BLaER1 (cell line): ENCODE measurements around the gene GSX2.
"Not testable (repeated sequence)": the region's sequence is repeated elsewhere in the genome, so short reads cannot be mapped to it uniquely, and the experiment has no call there.

Source experiments
- H3K27ac ChIP-seq: shearing (Covaris generic); formaldehyde crosslinking; 2 replicates; pipeline ENCODE4 v1.8.1; 2022
- H3K27me3 ChIP-seq: shearing (Covaris generic); formaldehyde crosslinking; 2 replicates; pipeline ENCODE4 v1.8.1; 2022
- H3K36me3 ChIP-seq: shearing (Covaris generic); formaldehyde crosslinking; 2 replicates; pipeline ENCODE4 v1.8.1; 2022
- H3K4me1 ChIP-seq: shearing (Covaris generic); formaldehyde crosslinking; 2 replicates; pipeline ENCODE4 v1.8.1; 2022
- H3K4me2 ChIP-seq: shearing (Covaris generic); formaldehyde crosslinking; 2 replicates; pipeline ENCODE4 v1.8.1; 2022
- H3K4me3 ChIP-seq: shearing (Covaris generic); formaldehyde crosslinking; 2 replicates; pipeline ENCODE4 v1.8.1; 2022
- H3K9ac ChIP-seq: shearing (Covaris generic); formaldehyde crosslinking; 2 replicates; pipeline ENCODE4 v1.8.1; 2022
- H3K9me3 ChIP-seq: shearing (Covaris generic); formaldehyde crosslinking; 2 replicates; pipeline ENCODE4 v1.8.1; 2022
- H4K20me1 ChIP-seq: shearing (Covaris generic); formaldehyde crosslinking; 2 replicates; pipeline ENCODE4 v1.8.1; 2022
- Cebpa-rat ChIP-seq: shearing (Covaris generic); IDR thresholded peaks from 2 replicates; pipeline ENCODE4 v1.8.1; 2022

Gene GSX2

GRCh38 chr4:54118850-54119589, 19.1 kb downstream of the GSX2 start:
- H3K4me2 ChIP-seq, result no peak overlapping the region
- TF ChIP-seq Cebpa-rat, result no peak
- H3K4me3 ChIP-seq, result no peak overlapping the region
- no peak overlapping the region for H3K27ac ChIP-seq
- H3K36me3 ChIP-seq, result no peaks in the 10 kb centered on the region
- H3K27me3 ChIP-seq, result no peaks in the 10 kb centered on the region
- H4K20me1 ChIP-seq, result no peaks in the 10 kb centered on the region
- no peaks in the 10 kb centered on the region for H3K4me1 ChIP-seq
- no peaks in the 10 kb centered on the region for H3K9me3 ChIP-seq
- no peak overlapping the region for H3K9ac ChIP-seq

- Histone ChIP-seq H3K27me3 (no peaks in the 10 kb centered on the region), H3K27ac (no peak overlapping the region), H4K20me1 (no peaks in the 10 kb centered on the region), H3K4me1 (no peaks in the 10 kb centered on the region), H3K9me3 (no peaks in the 10 kb centered on the region), H3K9ac (no peak overlapping the region), H3K4me2 (no peak overlapping the region), H3K4me3 (no peak overlapping the region), H3K36me3 (no peaks in the 10 kb centered on the region)
- TF ChIP-seq Cebpa-rat, result no peak
Observed at GRCh38 chr4:54120518-54120917, 20.6 kb downstream of the GSX2 start.

- H3K27ac ChIP-seq, result no peak overlapping the region
- H3K4me2 ChIP-seq, result no peak overlapping the region
- H3K9ac ChIP-seq, result no peak overlapping the region
- H3K27me3 ChIP-seq, result no peaks in the 10 kb centered on the region
- no peak for TF ChIP-seq Cebpa-rat
- no peaks in the 10 kb centered on the region for H4K20me1 ChIP-seq
- peaks cover 17% of the 10 kb centered on the region for H3K9me3 ChIP-seq
- H3K4me1 ChIP-seq, result no peaks in the 10 kb centered on the region
- no peak overlapping the region for H3K4me3 ChIP-seq
- H3K36me3 ChIP-seq, result no peaks in the 10 kb centered on the region
Observed at GRCh38 chr4:54127660-54128059, 27.7 kb downstream of the GSX2 start.

GRCh38 chr4:54128694-54129093, 28.7 kb downstream of the GSX2 start:
- not testable (repeated sequence) for H3K9ac ChIP-seq, H3K4me1 ChIP-seq, H3K36me3 ChIP-seq, H3K4me3 ChIP-seq, H3K27ac ChIP-seq, H4K20me1 ChIP-seq, H3K27me3 ChIP-seq, H3K4me2 ChIP-seq
- H3K9me3 ChIP-seq, result peaks cover 17% of the 10 kb centered on the region

- H3K4me3 ChIP-seq, result no peak overlapping the region
- H3K4me2 ChIP-seq, result no peak overlapping the region
- no peak overlapping the region for H3K27ac ChIP-seq
- no peaks in the 10 kb centered on the region for H3K4me1 ChIP-seq
- H3K9me3 ChIP-seq, result no peaks in the 10 kb centered on the region
- H3K9ac ChIP-seq, result no peak overlapping the region
- no peaks in the 10 kb centered on the region for H3K27me3 ChIP-seq
- H4K20me1 ChIP-seq, result no peaks in the 10 kb centered on the region
- TF ChIP-seq Cebpa-rat, result no peak
- no peaks in the 10 kb centered on the region for H3K36me3 ChIP-seq
Observed at GRCh38 chr4:54139332-54139731, 39.4 kb downstream of the GSX2 start.

GRCh38 chr4:54140287-54140686, 40.3 kb downstream of the GSX2 start:
- Histone ChIP-seq H3K9me3 (no peaks in the 10 kb centered on the region), H3K4me1 (no peaks in the 10 kb centered on the region), H3K4me2 (no peak overlapping the region), H3K36me3 (no peaks in the 10 kb centered on the region), H3K27ac (no peak overlapping the region), H3K9ac (no peak overlapping the region), H3K4me3 (no peak overlapping the region), H4K20me1 (no peaks in the 10 kb centered on the region), H3K27me3 (no peaks in the 10 kb centered on the region)
- TF ChIP-seq Cebpa-rat, result no peak

GRCh38 chr4:54144199-54144598, 44.2 kb downstream of the GSX2 start:
- no peaks in the 10 kb centered on the region for H3K4me1 ChIP-seq
- H3K4me2 ChIP-seq, result no peak overlapping the region
- H4K20me1 ChIP-seq, result no peaks in the 10 kb centered on the region
- H3K9ac ChIP-seq, result no peak overlapping the region
- H3K4me3 ChIP-seq, result no peak overlapping the region
- H3K36me3 ChIP-seq, result no peaks in the 10 kb centered on the region
- peaks cover 9% of the 10 kb centered on the region for H3K9me3 ChIP-seq
- H3K27me3 ChIP-seq, result no peaks in the 10 kb centered on the region
- TF ChIP-seq Cebpa-rat, result no peak
- no peak overlapping the region for H3K27ac ChIP-seq

GRCh38 chr4:54144661-54145171, 44.8 kb downstream of the GSX2 start:
- H3K9me3 ChIP-seq, result peaks cover 13% of the 10 kb centered on the region
- no peak overlapping the region for H3K4me3 ChIP-seq
- no peaks in the 10 kb centered on the region for H3K27me3 ChIP-seq
- no peak overlapping the region for H3K9ac ChIP-seq
- H3K27ac ChIP-seq, result no peak overlapping the region
- no peak for TF ChIP-seq Cebpa-rat
- no peak overlapping the region for H3K4me2 ChIP-seq
- no peaks in the 10 kb centered on the region for H3K4me1 ChIP-seq
- H3K36me3 ChIP-seq, result no peaks in the 10 kb centered on the region
- H4K20me1 ChIP-seq, result no peaks in the 10 kb centered on the region

GRCh38 chr4:54146139-54146538, 46.2 kb downstream of the GSX2 start:
- Histone ChIP-seq H4K20me1 (no peaks in the 10 kb centered on the region), H3K9ac (no peak overlapping the region), H3K4me3 (no peak overlapping the region), H3K4me2 (no peak overlapping the region), H3K9me3 (peaks cover 15% of the 10 kb centered on the region), H3K27ac (no peak overlapping the region), H3K36me3 (no peaks in the 10 kb centered on the region), H3K4me1 (no peaks in the 10 kb centered on the region), H3K27me3 (no peaks in the 10 kb centered on the region)
- no peak for TF ChIP-seq Cebpa-rat

- Histone ChIP-seq H3K27me3 (no peaks in the 10 kb centered on the region), H3K4me3 (no peak overlapping the region), H3K9ac (no peak overlapping the region), H3K4me1 (no peaks in the 10 kb centered on the region), H3K36me3 (no peaks in the 10 kb centered on the region), H3K4me2 (no peak overlapping the region), H3K27ac (no peak overlapping the region), H3K9me3 (peaks cover 15% of the 10 kb centered on the region), H4K20me1 (no peaks in the 10 kb centered on the region)
- TF ChIP-seq Cebpa-rat, result no peak
Observed at GRCh38 chr4:54149323-54149722, 49.4 kb downstream of the GSX2 start.
